ENCODE data around the gene MED17. TPM values are rescaled to one million over a fixed set of nuclear protein-coding genes. Genes with fewer than 3 reads are reported as not detected.
A peak's percentile ranks its signal among the peaks of the same experiment; 100 is the strongest.

The MED17 gene
- total and polyA plus RNA-seq, 4 donors = 9.2 to 56.8 (median 20.4) TPM

DNA sequence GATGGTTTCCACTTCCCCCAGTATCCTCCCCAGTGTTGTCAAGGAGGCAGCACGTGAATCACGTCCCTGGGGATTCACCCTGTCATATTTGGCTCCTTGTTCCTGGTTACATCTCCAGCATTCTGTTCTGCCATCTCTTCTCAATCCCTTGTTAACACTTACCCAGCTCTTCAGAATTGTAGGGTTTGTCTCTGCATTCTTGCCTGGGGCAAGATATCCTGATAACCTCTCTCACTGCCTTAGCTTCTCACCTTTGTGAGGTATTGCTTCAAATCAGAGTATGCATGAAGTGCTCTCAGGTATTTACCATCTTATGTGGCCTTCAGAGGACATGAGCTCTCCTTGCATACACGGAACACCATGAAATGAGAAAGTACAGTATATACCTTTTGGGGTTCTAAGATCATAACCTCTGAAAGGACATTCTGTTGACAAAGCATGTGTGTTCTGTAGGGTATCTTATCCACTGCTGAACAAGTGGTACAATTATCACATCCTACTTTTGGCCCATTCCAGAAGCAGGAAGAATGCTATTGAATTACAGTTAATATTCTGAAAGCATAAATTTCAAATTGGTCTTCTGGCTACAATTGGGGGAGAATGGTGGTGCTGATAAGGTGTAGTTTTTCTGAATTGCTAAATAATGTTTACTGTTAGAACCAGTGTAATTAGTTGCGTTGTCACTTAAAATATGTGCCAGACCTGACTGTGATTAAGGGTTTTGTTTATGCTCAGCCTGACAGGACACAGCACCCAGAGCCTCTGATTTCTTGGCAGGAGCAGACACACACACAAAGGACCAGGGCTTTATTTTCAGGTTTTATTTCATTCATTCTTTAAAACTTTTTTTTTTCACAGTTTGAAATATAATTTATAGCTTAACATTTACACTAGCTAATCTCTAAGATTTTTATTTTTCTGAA is 33.6 kb downstream of the MED17 start:
- peak overlapping the region in 1 of 2 donors; percentile 40 for H3K27ac ChIP-seq (ENCODE audit: low read depth in 1 of 2, low read length in 1 of 2)
- TF ChIP-seq, protein P1, sequence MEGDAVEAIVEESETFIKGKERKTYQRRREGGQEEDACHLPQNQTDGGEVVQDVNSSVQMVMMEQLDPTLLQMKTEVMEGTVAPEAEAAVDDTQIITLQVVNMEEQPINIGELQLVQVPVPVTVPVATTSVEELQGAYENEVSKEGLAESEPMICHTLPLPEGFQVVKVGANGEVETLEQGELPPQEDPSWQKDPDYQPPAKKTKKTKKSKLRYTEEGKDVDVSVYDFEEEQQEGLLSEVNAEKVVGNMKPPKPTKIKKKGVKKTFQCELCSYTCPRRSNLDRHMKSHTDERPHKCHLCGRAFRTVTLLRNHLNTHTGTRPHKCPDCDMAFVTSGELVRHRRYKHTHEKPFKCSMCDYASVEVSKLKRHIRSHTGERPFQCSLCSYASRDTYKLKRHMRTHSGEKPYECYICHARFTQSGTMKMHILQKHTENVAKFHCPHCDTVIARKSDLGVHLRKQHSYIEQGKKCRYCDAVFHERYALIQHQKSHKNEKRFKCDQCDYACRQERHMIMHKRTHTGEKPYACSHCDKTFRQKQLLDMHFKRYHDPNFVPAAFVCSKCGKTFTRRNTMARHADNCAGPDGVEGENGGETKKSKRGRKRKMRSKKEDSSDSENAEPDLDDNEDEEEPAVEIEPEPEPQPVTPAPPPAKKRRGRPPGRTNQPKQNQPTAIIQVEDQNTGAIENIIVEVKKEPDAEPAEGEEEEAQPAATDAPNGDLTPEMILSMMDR (IDR thresholded peaks at IDR 0.05; ENCODE audit: control extremely low read depth, extremely low read depth) = no peak
- H3K4me1 ChIP-seq (ENCODE audit: control insufficient read depth in 5 of 5, insufficient read depth in 5 of 5, low read length in 5 of 5) = peaks cover 0 to 4% (median 0%) of the 10 kb centered on the region in 5 donors
- peaks cover 0 to 2% (median 0%) of the 10 kb centered on the region in 4 donors for H3K9me3 ChIP-seq (ENCODE audit: control insufficient read depth in 4 of 4, insufficient read depth in 3 of 4, low read length in 3 of 4)
- no peak overlapping the region for H3K4me3 ChIP-seq
- ATAC-seq (ENCODE audit: insufficient read depth, low FRiP score) (no peak), DNase-seq (no peak)
- 70 to 84% methylated on average over 4 of the region's 4 CpGs for WGBS, 2 donors
- H3K36me3 ChIP-seq (ENCODE audit: control insufficient read depth in 4 of 4, insufficient read depth in 4 of 4, low read length in 4 of 4) = peaks cover 12 to 22% (median 19%) of the 10 kb centered on the region in 4 donors
- H3K27me3 ChIP-seq (ENCODE audit: control insufficient read depth in 3 of 3, insufficient read depth in 3 of 3, low read length in 2 of 3) = no peaks in the 10 kb centered on the region
- H3K9ac ChIP-seq (ENCODE audit: insufficient read depth in 1 of 2, low read length in 2 of 2) = no peak overlapping the region

DNA sequence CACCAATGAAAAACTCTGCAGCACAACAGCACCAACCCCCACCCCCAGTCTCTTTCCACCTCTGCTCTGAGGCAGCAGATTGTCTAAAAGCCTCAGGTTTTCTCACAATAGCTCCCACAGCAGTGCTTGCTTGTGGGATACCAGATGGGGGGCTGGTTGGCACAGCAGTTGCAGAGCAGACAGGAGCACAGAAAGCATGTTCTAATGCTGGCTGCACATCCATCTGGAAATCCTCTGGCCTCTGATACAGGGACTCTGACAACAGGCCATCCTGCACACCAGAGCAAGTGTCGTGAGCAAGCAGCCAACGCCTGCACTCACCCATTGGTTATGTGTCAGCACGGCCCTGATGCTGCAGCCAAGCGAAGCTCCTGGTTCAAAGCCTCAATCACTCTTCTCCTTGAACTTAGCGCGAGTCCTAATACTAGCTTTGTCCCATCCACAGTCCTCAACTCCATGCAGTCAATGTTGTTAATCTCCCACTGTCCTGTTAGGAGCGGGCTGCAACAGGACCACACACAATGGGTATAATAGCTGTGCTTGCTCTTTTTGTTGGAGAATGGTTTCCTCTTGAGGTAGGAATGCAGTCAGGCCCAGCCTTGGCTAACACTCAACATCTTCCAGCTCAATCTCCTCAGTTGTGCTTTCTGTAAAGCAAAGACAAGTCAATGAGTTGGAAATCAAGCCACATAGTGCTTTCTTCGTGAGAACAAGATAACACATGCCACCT is 36.0 kb downstream of the MED17 start:
- Histone ChIP-seq H3K4me1 (ENCODE audit: control insufficient read depth in 5 of 5, insufficient read depth in 5 of 5, low read length in 5 of 5) (peaks cover 0 to 4% (median 0%) of the 10 kb centered on the region in 5 donors), H3K9ac (ENCODE audit: insufficient read depth in 1 of 2, low read length in 2 of 2) (no peak overlapping the region), H3K9me3 (ENCODE audit: control insufficient read depth in 4 of 4, insufficient read depth in 3 of 4, low read length in 3 of 4) (peaks cover 0 to 2% (median 0%) of the 10 kb centered on the region in 4 donors), H3K27me3 (ENCODE audit: control insufficient read depth in 3 of 3, insufficient read depth in 3 of 3, low read length in 2 of 3) (no peaks in the 10 kb centered on the region), H3K36me3 (ENCODE audit: control insufficient read depth in 4 of 4, insufficient read depth in 4 of 4, low read length in 4 of 4) (peaks cover 7 to 9% (median 8%) of the 10 kb centered on the region in 4 donors), H3K27ac (ENCODE audit: low read depth in 1 of 2, low read length in 1 of 2) (no peak overlapping the region), H3K4me3 (no peak overlapping the region)
- TF ChIP-seq, protein P1 (IDR thresholded peaks at IDR 0.05; ENCODE audit: control extremely low read depth, extremely low read depth) = no peak
- WGBS, 2 donors = 88 to 94% methylated on average over 8 of the region's 8 CpGs
- no peak for ATAC-seq (ENCODE audit: insufficient read depth, low FRiP score)
- peak in 1 of 3 donors; percentile 10 for DNase-seq

DNA sequence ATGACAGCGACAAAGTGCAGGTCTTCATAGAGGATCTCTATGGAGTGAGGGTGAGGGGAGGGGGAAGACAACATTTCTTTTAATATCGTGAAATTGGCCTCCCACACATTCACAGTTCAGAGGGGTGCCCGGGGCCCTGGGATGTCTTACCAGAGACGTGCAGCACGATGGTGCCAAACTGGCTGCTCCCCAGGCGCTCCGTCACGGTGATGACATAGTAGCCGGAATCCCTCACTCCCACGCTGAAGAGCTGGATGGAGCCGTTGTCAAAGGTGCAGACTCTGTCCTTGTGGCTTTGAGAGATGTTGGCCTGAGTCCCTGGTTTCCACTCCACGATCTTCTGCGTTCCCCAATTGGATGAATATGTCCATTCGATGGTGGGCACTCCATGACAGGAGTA is 36.8 kb downstream of the MED17 start:
- DNase-seq = no peak
- H3K27ac ChIP-seq (ENCODE audit: low read depth in 1 of 2, low read length in 1 of 2) = no peak overlapping the region
- TF ChIP-seq, protein P1 (IDR thresholded peaks at IDR 0.05; ENCODE audit: control extremely low read depth, extremely low read depth) = no peak
- no peak overlapping the region for H3K4me3 ChIP-seq
- WGBS, 2 donors = 95 to 97% methylated on average over 14 of the region's 14 CpGs
- H3K36me3 ChIP-seq (ENCODE audit: control insufficient read depth in 4 of 4, insufficient read depth in 4 of 4, low read length in 4 of 4) = peaks cover 1 to 4% (median 3%) of the 10 kb centered on the region in 4 donors
- H3K9ac ChIP-seq (ENCODE audit: insufficient read depth in 1 of 2, low read length in 2 of 2) = no peak overlapping the region
- H3K4me1 ChIP-seq (ENCODE audit: control insufficient read depth in 5 of 5, insufficient read depth in 5 of 5, low read length in 5 of 5) = peaks cover 0 to 4% (median 0%) of the 10 kb centered on the region in 5 donors
- H3K9me3 ChIP-seq (ENCODE audit: control insufficient read depth in 4 of 4, insufficient read depth in 3 of 4, low read length in 3 of 4) = peaks cover 0 to 2% (median 0%) of the 10 kb centered on the region in 4 donors
- no peaks in the 10 kb centered on the region for H3K27me3 ChIP-seq (ENCODE audit: control insufficient read depth in 3 of 3, insufficient read depth in 3 of 3, low read length in 2 of 3)
- ATAC-seq (ENCODE audit: insufficient read depth, low FRiP score) = no peak

Measured in lung (tissue), 12 donors.